GM12878 (cell line): ENCODE results near the gene DERL3. TPM values are rescaled to one million over a fixed set of nuclear protein-coding genes. Genes with fewer than 3 reads are reported as not detected.

Experiments
- ATAC-seq: fragments of 200-7000 bp; cut with Tn5 transposase; 3 replicates; pipeline ENCODE4 v1.9.1; 2020; ENCODE audit warnings: mild to moderate bottlenecking, moderate library complexity
- BruUV-seq: library from RNA; stranded (reverse); fragments of 400-500 nt; replicated peaks from 2 replicates; lab custom pipeline; 2021; lab: Mats Ljungman, UMichigan
- CTCF ChIA-PET: fragments of 300-600 bp; sonication (Branson Sonifier 250); formaldehyde crosslinking; extraction: SDS; loops from one replicate; lab custom pipeline; 2021; ENCODE audit warnings: inconsistent platforms; lab: Yijun Ruan, JAX
- POLR2A ChIA-PET: fragments of 350-600 bp; formaldehyde crosslinking; extraction: SDS; loops from one replicate; lab custom pipeline; 2021; ENCODE audit warnings: inconsistent platforms; lab: Charles Lee
- RAD21 ChIA-PET: fragments of 300-600 bp; sonication (Branson Sonifier 250); formaldehyde crosslinking; loops from one replicate; lab custom pipeline; 2023; ENCODE audit warnings: antibody characterized with exemption; ENCODE audit not compliant: unreplicated experiment; lab: Charles Lee
- SMC1A ChIA-PET: fragments of 300-600 bp; sonication (Branson Sonifier 250); formaldehyde crosslinking; loops from one replicate; lab custom pipeline; 2023; ENCODE audit not compliant: unreplicated experiment, uncharacterized antibody; lab: Charles Lee
- DNase-seq: peaks from one replicate; pipeline ENCODE4 v3.0.0-alpha.2; 2011; ENCODE audit warnings: low read depth, low spot score
- FAIRE-seq: peaks from 3 replicates; lab custom pipeline; 2011; peaks lifted over from hg19 to GRCh38; lab: Jason Lieb, UNC
- H2AFZ ChIP-seq: 2 replicates; pipeline ENCODE4 v1.6.0; 2011; ENCODE audit warnings: low read depth, low read length, control low read depth; ENCODE audit not compliant: control insufficient read depth
- H3K27ac ChIP-seq: 2 replicates; pipeline ENCODE4 v1.5.1; 2011; ENCODE audit warnings: control low read depth; ENCODE audit not compliant: control insufficient read depth, insufficient read depth
- H3K27me3 ChIP-seq, 2 experiments: replicated peaks in 1 of 2; 2 replicates each; pipeline versions ENCODE4 v1.6.0 to v1.6.1; 2011; ENCODE audit warnings: low read length in 1 of 2; ENCODE audit not compliant: control insufficient read depth in 2 of 2, insufficient read depth in 2 of 2
- H3K36me3 ChIP-seq, 2 experiments: 2 replicates each; pipeline ENCODE4 v1.5.1; 2011; ENCODE audit warnings: low read length in 1 of 2; ENCODE audit not compliant: control insufficient read depth in 2 of 2, insufficient read depth in 2 of 2
- H3K4me1 ChIP-seq: 2 replicates; pipeline ENCODE4 v1.6.1; 2011; ENCODE audit warnings: mild to moderate bottlenecking, low read length, moderate library complexity, mixed read lengths; ENCODE audit not compliant: control insufficient read depth, insufficient read depth
- H3K4me2 ChIP-seq: 2 replicates; pipeline ENCODE4 v1.6.0; 2011; ENCODE audit warnings: control low read depth; ENCODE audit not compliant: control insufficient read depth, insufficient read depth
- H3K4me3 ChIP-seq: fragments of 200-600 bp; sonication (generic); 2 replicates; pipeline ENCODE4 v1.5.1; 2016
- H3K79me2 ChIP-seq: 2 replicates; pipeline ENCODE4 v1.6.0; 2011; ENCODE audit warnings: low read length; ENCODE audit not compliant: control insufficient read depth, insufficient read depth
- H3K9ac ChIP-seq: 2 replicates; pipeline ENCODE4 v1.8.0; 2011; ENCODE audit warnings: low read length, control low read depth, mixed read lengths; ENCODE audit not compliant: control insufficient read depth, insufficient read depth
- H3K9me3 ChIP-seq: replicated peaks from 3 replicates; pipeline ENCODE4 v1.5.1; 2011; ENCODE audit warnings: mild to moderate bottlenecking, low read length; ENCODE audit not compliant: control insufficient read depth, insufficient read depth
- H4K20me1 ChIP-seq: 2 replicates; pipeline ENCODE4 v1.6.0; 2011; ENCODE audit not compliant: control insufficient read depth, insufficient read depth
- ASH2L ChIP-seq: fragments of 300-600, 200-600 bp; sonication (generic); IDR thresholded peaks from 2 replicates; pipeline ENCODE4 v1.6.1; 2017; ENCODE audit warnings: low read depth, mild to moderate bottlenecking, borderline replicate concordance
- CBFB ChIP-seq: IDR thresholded peaks from 2 replicates; pipeline ENCODE4 v1.6.1; 2016; ENCODE audit warnings: antibody characterized with exemption, low read depth
- CBX5 ChIP-seq: sonication (generic); IDR thresholded peaks from 2 replicates; pipeline ENCODE4 v1.6.1; 2016; ENCODE audit warnings: low read depth, moderate library complexity, mild to moderate bottlenecking, inconsistent platforms
- CHD2 ChIP-seq: IDR thresholded peaks from 2 replicates; pipeline ENCODE4 v1.6.1; 2011; ENCODE audit warnings: low read depth, low read length, improper control_type of control experiment, borderline replicate concordance
- DPF2 ChIP-seq: fragments of 450-650 bp; IDR thresholded peaks from 2 replicates; pipeline ENCODE4 v1.6.1; 2017; ENCODE audit warnings: mild to moderate bottlenecking
- E2F4 ChIP-seq: IDR thresholded peaks from 2 replicates; pipeline ENCODE4 v1.6.1; 2012; ENCODE audit warnings: low read depth, low read length, improper control_type of control experiment
- IKZF1 ChIP-seq: fragments of 450-650 bp; conservative IDR thresholded peaks from 2 replicates; pipeline ENCODE4 v1.6.1; 2017; ENCODE audit warnings: antibody characterized with exemption, mild to moderate bottlenecking
- IRF4 ChIP-seq: IDR thresholded peaks from 2 replicates; pipeline ENCODE4 v1.6.1; 2011; ENCODE audit warnings: low read depth, low read length
- IRF5 ChIP-seq: fragments of 450-650 bp; IDR thresholded peaks from 2 replicates; pipeline ENCODE4 v1.6.1; 2017; ENCODE audit warnings: borderline replicate concordance
- NFIC ChIP-seq: IDR thresholded peaks from 2 replicates; pipeline ENCODE4 v1.6.1; 2012; ENCODE audit warnings: low read depth, mild to moderate bottlenecking, inconsistent platforms, low read length, moderate library complexity
- NFXL1 ChIP-seq: fragments of 450-650 bp; IDR thresholded peaks from 2 replicates; pipeline ENCODE4 v1.6.1; 2017; ENCODE audit warnings: antibody characterized with exemption, mild to moderate bottlenecking, borderline replicate concordance
- PBX3 ChIP-seq: IDR thresholded peaks from 2 replicates; pipeline ENCODE4 v1.6.1; 2011; ENCODE audit warnings: mild to moderate bottlenecking, low read depth, low read length, moderate library complexity; ENCODE audit not compliant: insufficient replicate concordance
- RB1 ChIP-seq: fragments of 450-650 bp; formaldehyde crosslinking; IDR thresholded peaks from 2 replicates; pipeline ENCODE4 v1.6.1; 2017; ENCODE audit warnings: mild to moderate bottlenecking, borderline replicate concordance
- RCOR1 ChIP-seq: conservative IDR thresholded peaks from 2 replicates; pipeline ENCODE4 v1.6.1; 2012; ENCODE audit warnings: low read depth, low read length, improper control_type of control experiment
- RELA ChIP-seq: fragments of 450-650 bp; IDR thresholded peaks from 2 replicates; pipeline ENCODE4 v1.8.0; 2014; ENCODE audit warnings: borderline replicate concordance; ENCODE audit not compliant: partially characterized antibody
- RELB ChIP-seq: fragments of 450-650 bp; IDR thresholded peaks from 2 replicates; pipeline ENCODE4 v1.6.1; 2017; ENCODE audit warnings: low read depth, mild to moderate bottlenecking, moderate library complexity
- RFX5 ChIP-seq: IDR thresholded peaks from 2 replicates; pipeline ENCODE4 v1.6.1; 2011; ENCODE audit warnings: low read depth, low read length, improper control_type of control experiment
- TCF3 ChIP-seq: IDR thresholded peaks from 2 replicates; pipeline ENCODE4 v1.6.1; 2012; ENCODE audit warnings: low read depth, mild to moderate bottlenecking, low read length, borderline replicate concordance; ENCODE audit not compliant: insufficient read depth
- WRNIP1 ChIP-seq: IDR thresholded peaks from 2 replicates; pipeline ENCODE4 v1.6.1; 2011; ENCODE audit warnings: low read depth, low read length, improper control_type of control experiment, borderline replicate concordance
- ZNF622 ChIP-seq: fragments of 450-650 bp; IDR thresholded peaks from 2 replicates; pipeline ENCODE4 v1.6.1; 2017; ENCODE audit warnings: mild to moderate bottlenecking, inconsistent platforms
- WGBS: methylation state at CpG from one replicate; pipeline ENCODE4 v1.1.6; 2016; ENCODE audit warnings: low lambda C conversion rate; ENCODE audit not compliant: insufficient replicate concordance, insufficient coverage; ENCODE audit errors: missing lambda C conversion rate; 5-methylcytosine and 5-hydroxymethylcytosine counted together
- in situ Hi-C: fragments of 300-500 bp; cut with MboI; formaldehyde crosslinking; loops from 9 replicates; pipeline ENCODE4 v1.14.3; 2018; ENCODE audit warnings: mixed read lengths
- intact Hi-C: fragments of 100-400 bp; cut with micrococcal nuclease; formaldehyde crosslinking; loops from one replicate; pipeline ENCODE4 v1.14.2; 2022; ENCODE audit not compliant: unreplicated experiment
- polyA plus RNA-seq, 11 experiments: library from polyadenylated mRNA; depleted of rRNA in 4 of 11; unstranded in 6 of 11; stranded (reverse) in 5 of 11; fragments of >200 nt; fragmentation: Nextera tagmentation in 4 of 11; fragmentation: Illumina TruSeq in 1 of 11; extraction: Ambion mirVana in 4 of 11; extraction: Trizol in 1 of 11; gene quantifications; 1 replicate in 1 of 11; 2 replicates in 10 of 11; pipeline versions ENCODE4 v1.2.1 to v1.2.3, GENCODE V29; 2011 to 2016; ENCODE audit warnings: inconsistent platforms in 2 of 11, missing spikeins in 2 of 11, low read depth in 1 of 11
- total RNA-seq, 4 experiments: library from RNA; depleted of rRNA in 3 of 4; stranded (reverse); fragments of >200 nt in 3 of 4; fragmentation: Illumina TruSeq in 1 of 4; extraction: Trizol in 1 of 4; gene quantifications; 2 replicates each; pipeline versions ENCODE4 v1.2.1 to v1.2.3, GENCODE V29; 2013 to 2021

The DERL3 gene
- total and polyA plus RNA-seq, 10 of the 15 experiments (the other 5 are each of a cell fraction or from before 2014, with no cell fraction given) = 4.1 to 52.4 (median 14.1) TPM

GRCh38 chr22:23832226-23833016 lies 6.4 kb downstream of the DERL3 start:
- TF ChIP-seq RFX5 = no peak
- TF ChIP-seq ZNF622 = no peak
- no peak for TF ChIP-seq IRF4
- no peak for TF ChIP-seq CBFB
- TF ChIP-seq CHD2 = no peak
- TF ChIP-seq NFXL1 = no peak
- no peak for TF ChIP-seq NFIC
- TF ChIP-seq IKZF1 = no peak
- TF ChIP-seq IRF5 = no peak
- no peak for TF ChIP-seq DPF2
- no peak for TF ChIP-seq RB1
- no peak for TF ChIP-seq PBX3
- TF ChIP-seq CBX5 = no peak
- no peak for TF ChIP-seq ASH2L
- no peak for TF ChIP-seq TCF3
- no peak for TF ChIP-seq RELB
- TF ChIP-seq RELA = no peak
- no peak for TF ChIP-seq WRNIP1
- TF ChIP-seq RCOR1 = no peak
- no peak for TF ChIP-seq E2F4
- no peak overlapping the region for H2AFZ ChIP-seq
- peaks cover 2% of the 10 kb centered on the region for H3K79me2 ChIP-seq
- H3K4me3 ChIP-seq = no peak overlapping the region
- ChIA-PET POLR2A (interaction anchor here (1.0 kb wide), 1 partner anchor 11 kb away, joined by 3 read pairs; no protein-coding TSS in a partner anchor), CTCF (interaction anchor here (1.1 to 1.2 kb wide), 2 partner anchors 19 to 65 kb away, joined by 3 read pairs; partner anchors contain the start of gene CHCHD10), RAD21 (no interaction called here), SMC1A (no interaction called here)
- ATAC-seq (no peak), DNase-seq (no peak), FAIRE-seq (no peak)
- intact Hi-C loops (no loop called here), in situ Hi-C loops (no loop called here)
- no peak overlapping the region for H3K27ac ChIP-seq
- H3K4me2 ChIP-seq = no peak overlapping the region
- H3K27me3 ChIP-seq = no peaks in the 10 kb centered on the region
- peaks cover 30 to 53% of the 10 kb centered on the region in 2 experiments for H3K36me3 ChIP-seq
- H3K4me1 ChIP-seq = peaks cover 6% of the 10 kb centered on the region
- no peaks in the 10 kb centered on the region for H3K9me3 ChIP-seq
- BruUV-seq = no TSS peak
- 87% methylated on average over 11 of the region's 11 CpGs for WGBS
- H3K9ac ChIP-seq = no peak overlapping the region
- H4K20me1 ChIP-seq = peaks cover 2% of the 10 kb centered on the region; the same call in 1 of the 2 replicates
